HG03196 (cell line): ENCODE measurements around the gene CEP63.
"Not testable (repeated sequence)": the region's sequence is repeated elsewhere in the genome, so short reads cannot be mapped to it uniquely, and the experiment has no call there.

Experiments used
- ATAC-seq: cut with Tn5 transposase; IDR thresholded peaks from one replicate; pipeline ENCODE4 v1.9.1; 2021; ENCODE audit not compliant: unreplicated experiment

Gene CEP63

GRCh38 chr3:134505485-134505884, 19.6 kb downstream of the CEP63 start:
- no peak for ATAC-seq

GRCh38 chr3:134511500-134511899, 25.6 kb downstream of the CEP63 start:
- ATAC-seq, result no peak

GRCh38 chr3:134516905-134517304, 31.0 kb downstream of the CEP63 start:
- ATAC-seq, result no peak

- ATAC-seq, result no peak
Measured at GRCh38 chr3:134517791-134518190, 31.9 kb downstream of the CEP63 start.

- ATAC-seq, result no peak
Measured at GRCh38 chr3:134522541-134522940, 36.7 kb downstream of the CEP63 start.

GRCh38 chr3:134525293-134525692, 39.4 kb downstream of the CEP63 start:
- no peak for ATAC-seq

- ATAC-seq, result no peak
Measured at GRCh38 chr3:134526319-134526718, 40.5 kb downstream of the CEP63 start.

- ATAC-seq, result no peak
Measured at GRCh38 chr3:134527037-134527436, 41.2 kb downstream of the CEP63 start.

- no peak for ATAC-seq
Measured at GRCh38 chr3:134527538-134528186, 41.8 kb downstream of the CEP63 start.

GRCh38 chr3:134533493-134533892, 47.6 kb downstream of the CEP63 start:
- no peak for ATAC-seq

- ATAC-seq, result no peak
Measured at GRCh38 chr3:134535186-134535970, 49.5 kb downstream of the CEP63 start.

- no peak for ATAC-seq
Measured at GRCh38 chr3:134536781-134537180, 50.9 kb downstream of the CEP63 start.

- ATAC-seq, result no peak
Measured at GRCh38 chr3:134542287-134542958, 56.6 kb downstream of the CEP63 start.

- no peak for ATAC-seq
Measured at GRCh38 chr3:134543113-134543512, 57.3 kb downstream of the CEP63 start.

- ATAC-seq, result no peak
Measured at GRCh38 chr3:134544316-134544715, 58.5 kb downstream of the CEP63 start.

- ATAC-seq, result not testable (repeated sequence)
Measured at GRCh38 chr3:134544783-134545182, 58.9 kb downstream of the CEP63 start.

GRCh38 chr3:134545818-134546217, 60.0 kb downstream of the CEP63 start:
- no peak for ATAC-seq

- no peak for ATAC-seq
Measured at GRCh38 chr3:134552784-134553183, 66.9 kb downstream of the CEP63 start.

- no peak for ATAC-seq
Measured at GRCh38 chr3:134559591-134559990, 73.7 kb downstream of the CEP63 start.

- no peak for ATAC-seq
Measured at GRCh38 chr3:134562055-134562454, 76.2 kb downstream of the CEP63 start.

GRCh38 chr3:134563601-134564000, 77.7 kb downstream of the CEP63 start:
- no peak for ATAC-seq

GRCh38 chr3:134564991-134565390, 79.1 kb downstream of the CEP63 start:
- ATAC-seq, result no peak
